ENCODE measurements around the gene MTUS2. TPM values are rescaled to one million over a fixed set of nuclear protein-coding genes. Genes with fewer than 3 reads are reported as not detected.
"Not testable (repeated sequence)": the region's sequence is repeated elsewhere in the genome, so short reads cannot be mapped to it uniquely, and the experiment has no call there.

Gene MTUS2
- polyA plus RNA-seq, 10 donors = 16.9 to 35.5 (median 25.8) TPM

- no peak for DNase-seq
These were observed 134.7 kb downstream of the MTUS2 start for GRCh38 chr13:28954810-28955209.

DNA sequence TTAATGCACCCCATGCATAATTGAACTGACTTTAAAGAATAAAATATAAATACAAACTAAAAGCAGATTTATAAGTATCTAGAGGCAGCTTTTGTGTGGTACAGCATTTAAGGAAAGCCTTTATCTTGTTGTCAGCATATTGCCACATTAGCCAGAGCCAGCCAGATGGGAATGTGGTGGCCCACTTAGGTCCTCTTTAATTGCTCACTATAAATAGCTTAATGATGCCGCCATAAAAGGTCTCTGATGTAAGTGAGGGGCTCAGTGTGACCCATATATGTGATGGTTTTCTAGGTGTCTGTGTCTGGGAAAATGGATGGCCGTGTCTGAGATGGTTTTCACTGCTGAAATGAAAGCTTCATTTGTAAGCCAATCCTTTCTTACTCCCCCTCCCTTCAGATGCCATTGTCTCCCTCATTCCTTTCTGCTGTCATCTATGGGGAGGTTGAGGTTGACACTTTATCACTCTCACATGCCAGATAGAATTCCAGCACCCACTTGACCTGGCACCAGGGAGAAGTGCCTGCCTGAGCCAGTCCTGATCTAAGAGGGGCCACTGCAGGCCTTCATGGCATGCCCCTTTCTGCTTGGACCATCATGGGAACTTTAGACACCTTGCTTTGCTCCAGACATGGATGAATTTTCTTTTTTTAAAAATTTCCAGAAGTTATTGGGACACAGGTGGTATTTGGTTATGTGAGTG is 135.3 kb downstream of the MTUS2 start:
- no peak for DNase-seq

DNA sequence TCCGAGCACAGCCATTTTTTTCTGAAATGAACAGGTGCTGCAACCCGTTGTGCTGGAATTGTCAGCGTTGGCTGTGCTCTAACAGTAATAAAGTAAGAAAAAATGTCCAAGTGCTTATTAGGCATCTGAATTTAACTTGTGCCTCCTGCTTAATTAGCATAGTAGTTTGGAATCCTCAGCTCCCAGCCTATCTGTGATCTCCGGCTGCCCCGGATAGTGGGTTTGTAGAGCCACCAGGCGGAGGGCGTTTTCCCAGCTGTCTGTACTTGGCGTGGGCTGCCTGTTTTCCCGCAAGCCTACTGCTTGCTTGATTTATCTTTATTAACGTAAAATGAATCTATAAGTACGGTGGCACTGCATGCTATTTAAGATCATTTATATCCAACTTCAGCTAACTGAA is 137.9 kb downstream of the MTUS2 start:
- peak in 1 of 3 donors; percentile 2 for DNase-seq

- no peak for DNase-seq
These were observed 138.3 kb downstream of the MTUS2 start for GRCh38 chr13:28958441-28958840.

DNA sequence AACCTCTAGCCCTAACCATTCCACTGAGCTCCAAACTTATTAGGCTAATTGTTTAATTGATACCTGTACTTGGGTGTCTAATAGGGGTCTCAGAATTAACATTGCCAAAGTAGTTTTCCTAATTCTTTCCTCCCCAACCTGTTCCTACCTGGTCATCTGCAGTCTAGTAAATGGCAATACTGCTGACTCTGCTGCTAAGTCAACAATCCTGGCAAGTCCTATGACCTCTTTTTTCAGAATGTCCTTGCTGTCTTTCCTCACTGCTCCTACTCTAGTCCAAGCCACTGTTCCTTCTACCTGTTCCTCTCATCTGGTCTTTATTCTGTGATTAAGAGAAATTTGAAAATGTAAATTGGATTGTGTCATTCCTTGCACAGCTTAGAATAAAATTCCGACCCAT is 143.9 kb downstream of the MTUS2 start:
- DNase-seq = no peak

GRCh38 chr13:28964803-28965202 is 144.7 kb downstream of the MTUS2 start:
- DNase-seq = no peak

- no peak for DNase-seq
These were observed 147.1 kb downstream of the MTUS2 start for GRCh38 chr13:28967029-28967915.

- no peak for DNase-seq
These were observed 156.1 kb downstream of the MTUS2 start for GRCh38 chr13:28976195-28976594.

DNA sequence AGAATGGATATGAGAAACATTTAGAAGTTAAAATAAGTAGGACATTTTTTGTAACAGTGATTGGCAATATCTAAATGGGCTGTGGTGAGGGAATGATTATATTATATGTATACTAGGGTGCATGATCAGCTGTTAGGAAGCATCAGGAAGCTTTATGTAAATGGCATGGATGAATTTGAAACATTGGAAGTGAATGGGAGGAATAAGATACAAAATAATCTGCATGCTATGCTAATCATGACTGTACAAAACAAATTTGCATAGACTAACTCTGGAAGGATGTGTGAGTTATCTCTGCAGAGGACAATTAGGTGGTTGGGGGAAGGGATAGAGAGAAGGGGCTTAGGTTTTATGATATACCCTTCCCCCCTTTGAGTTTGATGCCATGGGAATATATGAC is 156.5 kb downstream of the MTUS2 start:
- no peak for DNase-seq

DNA sequence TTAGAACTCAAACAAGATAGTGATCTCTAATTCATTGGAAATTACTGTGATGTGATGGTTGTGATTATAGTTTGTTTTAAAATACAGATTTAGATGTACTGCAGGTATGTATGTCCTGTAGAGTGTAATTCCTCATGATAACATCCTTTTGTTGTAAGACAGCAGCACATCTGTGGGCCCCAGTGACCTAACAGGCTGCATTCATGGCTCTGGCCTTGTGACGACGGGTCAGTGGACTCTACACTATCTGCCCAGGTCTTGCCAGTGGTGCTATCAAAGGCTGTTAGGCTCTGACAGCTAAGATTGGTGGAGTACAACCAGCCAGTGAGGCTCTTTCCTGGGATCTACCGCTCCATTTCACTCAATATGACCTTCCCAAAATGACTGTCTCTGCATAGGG is 158.4 kb downstream of the MTUS2 start:
- DNase-seq = no peak

DNA sequence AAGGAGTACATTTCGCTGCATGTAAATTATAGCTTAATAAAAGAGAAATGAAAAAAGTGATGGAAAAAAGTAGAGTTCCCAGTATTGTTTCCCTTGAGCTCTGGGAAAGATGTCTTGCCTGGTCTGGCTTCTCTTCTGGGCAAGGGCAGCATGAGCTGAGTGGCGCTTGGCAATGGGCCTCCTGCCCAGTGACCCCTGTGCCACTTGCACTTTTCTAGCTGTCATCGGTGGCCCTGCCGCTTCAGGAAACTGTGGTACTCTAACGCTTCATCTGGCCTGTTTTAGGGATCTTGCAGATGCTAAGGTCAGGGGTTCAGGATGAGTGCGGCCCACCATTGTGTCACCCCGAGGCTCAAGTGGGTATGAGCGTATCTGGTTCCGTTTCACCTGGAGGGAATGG is 161.4 kb downstream of the MTUS2 start:
- DNase-seq = no peak

DNA sequence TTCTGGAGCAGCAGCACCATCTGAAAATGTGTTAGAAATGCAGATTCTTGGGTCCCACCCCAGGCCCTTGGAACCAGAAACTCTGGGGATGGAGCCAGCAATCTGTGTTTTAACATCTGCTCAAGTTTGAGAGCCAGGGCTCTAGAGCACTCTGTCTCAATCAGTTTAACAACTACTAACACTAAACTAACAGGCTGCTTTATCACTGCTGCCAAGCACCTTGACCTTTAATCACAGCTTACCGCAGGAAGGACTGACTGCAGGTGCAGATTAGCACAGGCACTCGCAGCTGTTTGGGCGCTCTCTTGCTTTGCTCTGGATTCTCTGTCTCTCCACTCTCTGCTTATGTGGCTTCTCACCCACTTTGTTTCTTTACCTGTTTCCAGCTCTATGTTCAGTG is 163.5 kb downstream of the MTUS2 start:
- peak in 1 of 3 donors; percentile 23 for DNase-seq

- DNase-seq = no peak
These were observed 164.2 kb downstream of the MTUS2 start for GRCh38 chr13:28984326-28984725.

DNA sequence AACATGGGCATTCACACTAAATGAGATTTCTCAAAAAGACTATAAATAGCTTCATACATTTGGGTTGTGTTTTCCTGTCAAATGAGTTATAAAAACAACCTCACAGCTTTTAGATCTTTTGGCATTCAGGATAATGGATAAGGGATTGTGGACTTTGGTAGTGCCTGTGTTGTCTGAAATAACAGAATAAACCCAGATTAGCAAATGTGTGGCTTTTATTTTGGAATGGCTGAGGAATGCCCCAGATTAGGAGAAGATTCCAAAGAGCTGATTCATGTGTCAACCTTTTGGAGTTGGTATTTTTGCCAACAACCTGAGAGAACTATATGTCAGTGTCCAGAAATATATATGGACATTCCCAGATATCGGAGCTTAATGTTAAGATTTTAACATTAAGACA is 164.7 kb downstream of the MTUS2 start:
- DNase-seq = no peak

DNA sequence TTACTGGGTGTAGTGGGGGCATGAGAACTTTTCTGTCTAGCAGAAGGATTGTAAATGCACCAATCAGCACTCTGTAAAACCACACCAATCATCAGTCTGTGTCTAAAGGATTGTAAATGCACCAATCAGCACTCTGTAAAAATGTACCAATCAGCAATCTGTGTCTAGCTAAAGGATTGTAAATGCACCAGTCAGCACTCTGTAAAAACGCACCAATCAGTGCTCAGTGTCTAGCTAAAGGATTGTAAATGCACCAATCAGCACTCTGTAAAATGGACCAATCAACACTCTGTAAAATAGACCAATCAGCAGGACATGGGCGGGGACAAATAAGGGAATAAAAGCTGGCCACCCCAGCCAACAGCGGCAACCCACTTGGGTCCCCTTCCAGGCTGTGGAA is 170.2 kb downstream of the MTUS2 start:
- DNase-seq = not testable (repeated sequence)

DNA sequence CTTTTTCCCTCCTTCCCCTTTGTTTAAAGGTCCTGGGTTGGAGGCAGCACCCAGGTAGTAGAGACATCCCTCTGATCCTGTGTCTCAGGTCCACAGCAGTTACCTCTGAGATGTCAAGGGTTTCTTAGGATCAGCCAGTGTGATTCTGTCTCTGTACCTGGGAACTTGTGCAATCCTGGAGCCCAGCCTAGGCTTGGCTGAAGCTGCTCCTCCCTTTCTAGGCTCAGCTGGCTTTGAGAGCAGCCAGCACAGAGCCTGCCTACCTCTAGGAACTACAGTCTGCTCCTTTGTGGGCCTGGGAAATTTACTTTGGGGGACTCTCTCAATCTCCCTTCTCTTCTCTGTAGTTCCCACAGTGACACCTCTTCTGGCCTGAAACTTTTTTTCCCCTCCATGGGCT is 171.6 kb downstream of the MTUS2 start:
- no peak for DNase-seq

- no peak for DNase-seq
These were observed 180.7 kb downstream of the MTUS2 start for GRCh38 chr13:29000826-29001225.

GRCh38 chr13:29005035-29005762 is 185.1 kb downstream of the MTUS2 start:
- no peak for DNase-seq

DNA sequence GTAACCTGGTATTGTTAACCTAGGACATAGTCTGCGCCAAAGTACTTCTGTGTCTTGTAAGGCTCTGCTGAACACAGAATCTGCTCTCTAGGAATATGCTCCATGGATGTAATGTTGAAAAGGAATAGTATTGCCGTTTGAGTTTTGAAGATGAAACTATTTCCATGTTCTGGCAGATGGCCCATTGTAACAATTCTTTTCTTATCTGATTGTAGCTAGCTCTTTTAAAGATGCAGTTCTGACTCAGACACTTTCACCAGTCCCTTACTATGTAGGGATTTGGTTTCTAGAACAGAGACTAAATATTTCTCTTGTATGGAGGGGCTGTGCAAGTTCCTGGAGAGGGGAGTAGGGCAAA is 185.6 kb downstream of the MTUS2 start:
- DNase-seq = no peak

DNA sequence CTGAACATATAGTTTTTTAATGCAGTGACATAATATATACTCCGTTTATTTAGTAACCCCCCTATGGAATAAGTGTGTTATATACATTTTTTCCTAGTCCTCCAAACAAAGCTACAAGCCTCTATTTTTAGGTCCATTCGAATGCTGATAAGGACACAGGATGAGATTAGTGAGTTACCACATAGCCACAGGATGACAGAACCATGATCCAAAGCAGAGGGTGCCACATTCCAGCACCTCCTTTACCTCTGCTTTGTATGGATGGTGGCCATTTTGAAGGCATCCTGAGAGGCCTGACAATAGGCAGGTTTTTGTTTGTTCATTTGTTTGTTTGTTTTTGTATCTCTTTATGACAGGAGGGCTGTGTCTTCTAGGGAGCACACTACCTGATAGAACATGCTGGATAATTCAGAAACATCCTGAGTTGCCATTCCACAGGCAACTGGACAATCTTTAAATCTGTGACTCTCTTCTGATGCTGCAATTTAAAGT is 186.3 kb downstream of the MTUS2 start:
- DNase-seq = no peak

GRCh38 chr13:29008296-29008695 is 188.2 kb downstream of the MTUS2 start:
- no peak for DNase-seq

DNA sequence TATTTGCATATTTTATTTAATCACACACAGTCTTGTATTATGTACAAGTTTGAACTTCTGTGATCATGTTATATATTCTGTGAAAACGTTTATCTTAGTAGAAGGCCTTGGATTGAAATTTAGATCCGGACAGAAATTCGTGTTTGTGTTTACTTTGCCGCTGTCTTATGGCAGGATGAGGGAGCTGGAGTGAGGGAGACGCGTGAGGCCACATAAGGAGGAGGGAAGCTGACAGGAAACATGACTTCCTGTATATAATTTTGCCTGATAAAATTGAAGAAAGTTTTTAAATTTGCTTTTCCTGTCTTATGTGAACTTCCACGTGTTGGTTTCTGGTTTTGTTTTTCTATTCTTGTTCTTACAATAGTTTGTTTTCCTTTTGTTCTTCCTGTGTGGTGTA is 200.2 kb downstream of the MTUS2 start:
- DNase-seq = no peak

- no peak for DNase-seq
These were observed 201.2 kb downstream of the MTUS2 start for GRCh38 chr13:29021311-29021710.
